HUES6 (cell line): Measurements from ENCODE around the gene CENPS.

Experiments
- H3K27ac ChIP-seq: 2 replicates; pipeline ENCODE4 v1.7.0; 2013; ENCODE audit warnings: low read depth, mild to moderate bottlenecking, low read length, inconsistent platforms
- H3K27me3 ChIP-seq: 2 replicates; pipeline ENCODE4 v1.6.1; 2013; ENCODE audit warnings: low read length; ENCODE audit not compliant: control insufficient read depth, insufficient read depth
- H3K36me3 ChIP-seq: 2 replicates; pipeline ENCODE4 v1.6.1; 2013; ENCODE audit warnings: low read length; ENCODE audit not compliant: control insufficient read depth, insufficient read depth
- H3K4me1 ChIP-seq: 2 replicates; pipeline ENCODE4 v1.6.1; 2013; ENCODE audit warnings: low read length; ENCODE audit not compliant: control insufficient read depth, insufficient read depth
- H3K4me3 ChIP-seq: 2 replicates; pipeline ENCODE4 v1.5.1; 2013; ENCODE audit warnings: low read depth, low read length
- H3K9ac ChIP-seq: one replicate; pipeline ENCODE4 v1.6.1; 2013; ENCODE audit warnings: mild to moderate bottlenecking, low read length
- H3K9me3 ChIP-seq: 2 replicates; pipeline ENCODE4 v1.6.1; 2013; ENCODE audit warnings: low read depth, low read length; ENCODE audit not compliant: control insufficient read depth, insufficient read depth

CENPS gene

DNA sequence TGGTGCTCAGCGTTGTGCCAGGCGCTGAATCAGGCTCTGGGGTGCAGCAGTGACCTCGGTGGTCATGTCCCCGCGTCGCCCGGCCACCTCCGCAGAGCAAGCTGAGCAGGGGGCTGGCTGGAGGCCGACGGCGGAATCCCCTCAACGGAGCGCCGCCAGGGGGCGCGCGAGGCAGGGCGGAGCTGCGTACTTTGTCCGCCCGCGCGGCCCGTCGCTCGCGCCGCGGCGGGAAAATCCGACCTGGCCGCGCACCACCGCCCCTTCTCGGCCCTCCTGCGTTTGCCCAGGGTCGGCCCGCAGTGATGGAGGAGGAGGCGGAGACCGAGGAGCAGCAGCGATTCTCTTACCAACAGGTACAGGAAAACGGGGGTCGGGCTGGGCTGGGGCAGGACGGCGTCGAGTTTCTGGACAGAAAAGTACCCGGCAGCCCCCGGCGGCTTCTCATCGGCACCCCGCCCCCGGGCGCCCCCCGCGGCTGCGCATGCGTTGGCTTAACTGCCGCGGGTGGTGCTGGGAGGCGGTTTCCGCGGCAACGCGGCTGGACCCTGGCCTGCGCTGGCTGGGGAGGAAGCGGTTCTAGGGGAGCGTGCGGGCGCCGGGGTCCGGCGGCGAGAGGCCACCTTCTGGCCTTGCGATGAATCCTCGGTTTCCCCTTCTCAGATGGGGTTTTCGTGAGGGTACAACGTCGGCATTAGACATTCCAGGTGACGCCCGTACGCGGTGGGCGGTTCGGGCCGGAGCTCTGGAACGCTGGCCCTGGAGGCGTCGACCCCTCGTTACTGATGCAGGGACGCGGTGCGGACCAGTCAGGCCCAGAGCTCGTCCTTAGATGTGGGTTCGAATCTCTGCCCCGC, at the start of gene CENPS:
CENPS (plus strand) TSS at position 218 of the 854 bp plus-strand sequence; CDS start at position 303, 85 bp downstream.
- peak within 1 kb of the TSS; percentile 96 for H3K4me3 ChIP-seq
- H3K27ac ChIP-seq = peak within 1 kb of the TSS; percentile 93
- H3K9me3 ChIP-seq = no peaks in the 10 kb centered on the region
- H3K27me3 ChIP-seq = no peaks in the 10 kb centered on the region
- peak within 1 kb of the TSS; percentile 93 for H3K9ac ChIP-seq
- H3K4me1 ChIP-seq = peaks cover 8% of the 10 kb centered on the region
- no peaks in the 10 kb centered on the region for H3K36me3 ChIP-seq

DNA sequence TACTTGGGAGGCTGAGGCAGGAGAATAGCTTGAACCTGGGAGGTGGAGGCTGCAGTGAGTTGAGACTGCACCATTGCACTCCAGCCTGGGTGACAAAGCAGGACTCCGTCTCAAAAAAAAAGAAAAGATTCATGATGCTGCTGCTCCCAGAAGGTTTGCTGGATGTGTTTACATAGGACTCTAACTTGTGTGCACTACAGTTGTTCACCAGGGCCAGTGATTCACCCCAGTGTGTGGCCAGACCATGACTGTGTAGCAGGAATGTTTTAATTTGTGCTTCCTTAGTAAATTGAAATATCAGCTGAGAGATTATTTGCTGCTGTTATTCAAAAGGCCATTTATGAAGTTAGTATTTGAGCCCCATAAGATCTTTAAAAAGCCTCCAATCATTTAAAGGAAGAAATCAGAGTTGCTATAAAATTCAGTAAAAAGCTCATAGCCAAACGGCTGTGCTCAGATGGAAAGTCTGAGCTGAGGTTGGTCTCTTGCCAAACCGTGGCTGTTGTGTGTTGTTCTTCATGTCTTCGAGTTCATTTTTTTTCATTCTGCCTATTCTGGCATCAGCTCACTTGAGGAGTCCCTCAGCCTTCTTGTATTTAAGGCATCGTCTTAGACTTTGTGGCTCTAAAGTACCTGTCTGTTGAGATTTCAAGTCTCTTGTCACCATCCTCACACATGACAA, 49.5 kb upstream of the CENPS start:
- Histone ChIP-seq H3K27me3 (no peaks in the 10 kb centered on the region), H3K4me1 (no peaks in the 10 kb centered on the region), H3K36me3 (peaks cover 40% of the 10 kb centered on the region), H3K4me3 (no peak overlapping the region), H3K27ac (no peak overlapping the region), H3K9ac (no peak overlapping the region), H3K9me3 (no peaks in the 10 kb centered on the region)

DNA sequence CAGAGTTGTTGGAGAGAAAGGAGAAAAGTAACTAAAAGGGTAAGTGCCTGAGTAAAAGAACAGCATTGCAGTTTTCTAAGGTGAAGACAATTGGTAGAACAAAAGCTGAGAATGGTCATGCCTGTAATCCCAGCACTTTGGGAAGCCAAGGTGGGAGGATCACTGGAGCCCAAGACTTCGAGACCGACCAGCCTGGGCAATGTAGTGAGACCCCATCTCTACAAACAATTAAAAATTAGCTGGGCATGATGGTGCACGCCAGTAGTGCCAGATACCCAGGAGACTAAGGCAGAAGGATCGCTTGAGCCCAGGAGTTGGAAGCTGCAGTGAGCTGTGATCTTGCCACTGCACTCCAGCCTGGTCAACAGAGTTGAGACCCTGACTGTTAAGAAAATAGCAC, 46.6 kb upstream of the CENPS start:
- Histone ChIP-seq H3K27me3 (no peaks in the 10 kb centered on the region), H3K4me1 (peaks cover 11% of the 10 kb centered on the region), H3K4me3 (no peak overlapping the region), H3K9me3 (no peaks in the 10 kb centered on the region), H3K9ac (no peak overlapping the region), H3K36me3 (peaks cover 22% of the 10 kb centered on the region), H3K27ac (no peak overlapping the region)

DNA sequence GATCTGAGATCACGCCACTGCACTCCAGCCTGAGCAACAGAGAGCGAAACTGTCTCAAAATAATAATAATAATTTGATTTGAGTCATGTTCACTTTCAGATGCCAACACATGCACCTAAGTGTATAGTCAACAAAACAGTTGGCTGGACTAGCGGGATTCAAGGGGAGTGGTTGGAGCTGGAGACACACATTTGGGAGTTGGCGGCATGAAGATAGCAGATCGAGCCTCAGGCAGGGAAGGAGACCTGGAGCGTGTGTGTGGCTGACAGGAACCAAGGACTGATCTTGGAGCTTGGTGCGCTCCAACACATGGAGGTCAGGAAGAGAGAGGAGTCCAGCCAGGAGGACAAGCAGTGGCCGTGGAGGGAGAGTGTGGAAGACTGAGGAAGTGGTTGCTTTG, 46.0 kb upstream of the CENPS start:
- Histone ChIP-seq H3K27me3 (no peaks in the 10 kb centered on the region), H3K9me3 (no peaks in the 10 kb centered on the region), H3K4me1 (peaks cover 11% of the 10 kb centered on the region), H3K9ac (no peak overlapping the region), H3K36me3 (peaks cover 19% of the 10 kb centered on the region), H3K27ac (no peak overlapping the region), H3K4me3 (no peak overlapping the region)

DNA sequence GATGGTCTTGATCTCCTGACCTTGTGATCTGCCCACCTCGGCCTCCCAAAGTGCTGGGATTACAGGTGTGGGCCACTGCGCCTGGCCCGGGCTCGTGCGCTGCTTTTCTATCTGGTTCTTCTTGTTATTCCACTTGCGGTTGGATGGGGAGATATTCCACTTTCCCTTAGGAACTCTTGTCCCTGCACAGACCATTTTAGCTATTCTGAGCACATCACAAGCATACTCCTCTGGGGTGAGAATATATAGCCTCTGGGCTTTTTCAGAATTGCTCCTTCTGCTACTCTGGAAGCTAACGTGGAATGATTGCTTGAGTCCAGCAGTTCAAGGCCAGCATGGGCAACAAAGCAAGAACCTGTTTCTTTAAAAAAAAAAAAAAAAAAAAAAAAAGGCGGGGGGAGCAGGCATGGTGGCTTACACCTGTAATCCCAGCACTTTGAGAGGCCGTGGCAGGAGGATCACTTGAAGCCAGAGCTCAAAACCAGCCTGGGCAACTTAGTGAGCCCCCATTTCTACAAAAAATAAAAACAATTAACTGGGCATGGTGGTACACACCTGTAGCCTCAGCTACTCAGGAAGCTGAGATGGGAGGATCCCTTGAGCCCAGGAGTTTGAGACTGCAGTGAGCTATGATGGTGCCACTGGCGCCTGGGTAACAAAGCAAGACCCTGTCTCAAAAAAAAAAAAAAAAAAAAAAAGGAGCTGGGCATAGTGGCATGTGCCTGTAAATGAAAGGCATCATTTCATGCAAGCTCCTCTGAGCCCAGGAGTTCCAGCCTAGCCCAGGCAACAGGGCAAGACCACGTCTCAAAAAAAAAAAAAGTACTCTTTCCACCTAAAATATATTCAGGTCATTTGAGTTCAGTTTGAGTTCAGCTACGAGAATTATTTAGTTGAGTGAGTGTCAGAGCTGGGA, 43.2 kb upstream of the CENPS start:
- Histone ChIP-seq H3K4me1 (peaks cover 11% of the 10 kb centered on the region), H3K4me3 (no peak overlapping the region), H3K27ac (peak overlapping the region; percentile 67; the same call in 1 of the 2 replicates), H3K27me3 (no peaks in the 10 kb centered on the region), H3K36me3 (peaks cover 9% of the 10 kb centered on the region), H3K9me3 (no peaks in the 10 kb centered on the region), H3K9ac (no peak overlapping the region)

DNA sequence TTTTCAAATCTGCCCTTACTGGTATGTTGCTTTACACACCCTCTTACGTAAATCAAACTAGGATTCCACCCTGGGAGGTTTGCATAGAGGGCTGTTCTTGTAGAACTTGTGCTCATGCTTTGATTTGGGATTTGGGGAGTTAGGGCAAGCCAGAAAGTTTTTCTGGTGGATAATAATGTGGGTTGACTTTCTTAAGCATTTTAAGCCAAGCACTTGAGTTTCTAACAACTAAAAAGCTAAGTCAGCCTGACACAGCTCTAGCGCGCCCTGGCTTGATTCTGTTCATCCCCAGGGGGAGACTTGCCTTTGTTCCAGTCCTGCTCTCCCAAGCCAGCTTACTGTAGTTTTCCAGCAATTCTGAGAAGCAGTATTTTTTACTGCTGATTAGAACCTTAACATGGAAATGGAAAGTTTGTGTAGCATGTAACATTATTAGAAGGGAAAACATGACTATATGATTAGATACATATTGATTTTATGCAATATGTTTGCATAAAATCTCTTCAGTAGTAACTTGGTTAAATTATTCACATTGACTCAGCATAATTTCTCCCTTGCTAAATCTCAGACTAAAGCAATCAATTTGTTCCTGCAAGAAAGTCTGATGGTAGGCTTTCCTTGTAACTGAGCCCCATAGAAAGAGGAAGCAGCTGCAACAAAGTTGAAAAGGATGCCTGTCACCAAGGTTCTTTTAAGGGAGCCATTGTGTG, 42.4 kb upstream of the CENPS start:
- H3K36me3 ChIP-seq = peaks cover 9% of the 10 kb centered on the region
- H3K27ac ChIP-seq = peak overlapping the region; percentile 67
- H3K4me3 ChIP-seq = no peak overlapping the region
- no peaks in the 10 kb centered on the region for H3K9me3 ChIP-seq
- H3K27me3 ChIP-seq = no peaks in the 10 kb centered on the region
- peak overlapping the region; percentile 18 for H3K9ac ChIP-seq
- H3K4me1 ChIP-seq = peaks cover 11% of the 10 kb centered on the region

DNA sequence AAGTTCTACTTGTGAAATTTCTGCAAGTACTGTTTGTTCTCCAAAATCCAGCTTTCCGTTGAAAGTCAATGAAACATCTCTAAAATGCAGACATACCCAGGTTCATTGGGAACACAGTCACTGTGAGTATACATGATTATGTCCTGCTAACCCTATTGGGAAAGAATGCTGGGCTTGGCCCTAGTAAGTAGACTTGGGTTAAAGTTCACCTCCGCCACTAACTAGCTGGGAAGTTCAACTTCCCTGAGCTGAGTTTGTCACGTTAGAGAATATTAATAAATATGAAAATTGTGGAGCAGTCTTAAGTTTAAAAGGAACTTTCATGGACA, 41.9 kb upstream of the CENPS start:
- Histone ChIP-seq H3K9me3 (no peaks in the 10 kb centered on the region), H3K4me1 (peaks cover 11% of the 10 kb centered on the region), H3K27ac (no peak overlapping the region), H3K4me3 (no peak overlapping the region), H3K9ac (no peak overlapping the region), H3K36me3 (peaks cover 9% of the 10 kb centered on the region), H3K27me3 (no peaks in the 10 kb centered on the region)

DNA sequence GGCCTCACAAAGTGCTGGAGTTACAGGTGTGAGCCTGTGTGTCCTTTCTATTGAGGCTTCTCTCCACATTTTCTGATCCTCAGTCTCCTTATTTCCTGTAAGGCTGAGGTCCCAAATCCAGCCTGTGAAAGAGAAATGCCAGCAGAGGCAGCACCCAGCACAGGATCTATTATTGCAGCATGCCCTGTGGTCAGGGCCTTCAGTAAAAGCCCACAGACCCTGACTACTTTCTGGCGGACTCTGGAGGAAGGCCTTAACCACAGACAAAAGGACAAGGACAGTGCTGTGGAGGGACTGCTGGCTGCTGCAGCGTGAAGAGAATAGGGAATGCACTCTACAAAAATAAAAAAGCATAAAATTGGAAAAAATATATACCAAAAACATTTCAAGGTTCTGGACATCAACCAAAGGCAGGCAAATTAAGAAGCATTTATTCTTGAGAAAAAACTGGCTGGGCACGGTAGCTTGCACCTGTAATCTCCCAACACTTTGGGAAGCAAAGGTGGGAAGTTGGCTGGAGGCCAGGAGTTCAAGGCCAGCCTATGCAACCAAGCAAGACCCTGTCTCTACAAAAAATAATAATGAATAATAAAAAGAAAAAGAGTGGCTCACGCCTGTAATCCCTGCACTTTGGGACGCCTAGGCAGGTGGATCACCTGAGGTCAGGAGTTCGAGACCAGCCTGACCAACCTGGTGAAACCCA, 40.8 kb upstream of the CENPS start:
- no peaks in the 10 kb centered on the region for H3K27me3 ChIP-seq
- H3K9ac ChIP-seq = no peak overlapping the region
- H3K4me1 ChIP-seq = peaks cover 11% of the 10 kb centered on the region
- H3K9me3 ChIP-seq = peaks cover 4% of the 10 kb centered on the region; the same call in 1 of the 2 replicates
- peaks cover 5% of the 10 kb centered on the region for H3K36me3 ChIP-seq
- no peak overlapping the region for H3K4me3 ChIP-seq
- no peak overlapping the region for H3K27ac ChIP-seq

DNA sequence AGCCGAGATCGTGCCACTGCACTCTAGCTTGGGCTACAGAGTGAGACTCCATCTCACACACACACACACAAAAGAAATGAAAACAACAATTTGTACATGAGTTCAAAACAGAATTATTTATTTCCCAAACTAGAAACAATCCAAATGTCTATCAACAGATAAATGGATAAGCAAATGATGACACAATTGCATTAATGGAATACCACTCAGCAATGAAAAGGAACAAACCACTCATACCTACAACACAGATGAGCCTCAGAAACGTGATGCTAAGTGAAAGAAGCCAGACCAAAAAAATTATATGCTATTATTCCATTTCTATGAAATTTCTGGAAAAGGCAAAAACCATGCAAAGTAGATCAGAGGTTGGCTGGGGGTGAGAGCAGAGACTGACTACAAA, 33.4 kb upstream of the CENPS start:
- Histone ChIP-seq H3K27me3 (no peaks in the 10 kb centered on the region), H3K4me3 (no peak overlapping the region), H3K9me3 (peaks cover 5% of the 10 kb centered on the region; the same call in 1 of the 2 replicates), H3K4me1 (peaks cover 8% of the 10 kb centered on the region), H3K36me3 (peaks cover 20% of the 10 kb centered on the region), H3K27ac (no peak overlapping the region), H3K9ac (no peak overlapping the region)

DNA sequence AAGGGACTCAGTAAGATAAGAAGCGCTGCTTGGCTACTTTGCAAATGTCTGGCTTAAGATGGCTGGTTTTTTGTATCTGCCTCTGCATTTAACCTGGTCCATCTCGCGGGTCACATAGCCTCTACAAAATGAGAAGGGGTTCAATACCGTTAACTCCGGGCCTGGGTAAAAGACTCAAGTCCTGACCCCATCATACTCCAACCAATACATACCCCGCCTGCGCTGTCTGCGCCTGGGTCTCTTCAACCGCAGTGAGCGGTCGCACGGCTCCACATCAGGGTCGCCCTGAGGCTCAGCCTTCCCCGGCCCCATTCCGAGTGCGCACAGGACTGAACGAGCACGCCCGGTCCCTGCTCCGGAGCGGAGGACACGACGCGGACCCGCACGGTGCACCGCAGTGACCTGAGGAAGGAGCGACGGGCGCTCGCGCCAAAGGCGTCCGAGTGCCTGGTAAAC, 31.9 kb upstream of the CENPS start:
- peak overlapping the region; percentile 97 for H3K4me3 ChIP-seq
- H3K27me3 ChIP-seq = no peaks in the 10 kb centered on the region
- no peak overlapping the region for H3K27ac ChIP-seq
- peaks cover 5% of the 10 kb centered on the region; the same call in 1 of the 2 replicates for H3K9me3 ChIP-seq
- H3K4me1 ChIP-seq = peaks cover 8% of the 10 kb centered on the region
- H3K9ac ChIP-seq = peak overlapping the region; percentile 77
- H3K36me3 ChIP-seq = peaks cover 33% of the 10 kb centered on the region
